ENCODE data around the gene IDUA.
"Not testable (repeated sequence)": the region's sequence is repeated elsewhere in the genome, so short reads cannot be mapped to it uniquely, and the experiment has no call there.

The IDUA gene

DNA sequence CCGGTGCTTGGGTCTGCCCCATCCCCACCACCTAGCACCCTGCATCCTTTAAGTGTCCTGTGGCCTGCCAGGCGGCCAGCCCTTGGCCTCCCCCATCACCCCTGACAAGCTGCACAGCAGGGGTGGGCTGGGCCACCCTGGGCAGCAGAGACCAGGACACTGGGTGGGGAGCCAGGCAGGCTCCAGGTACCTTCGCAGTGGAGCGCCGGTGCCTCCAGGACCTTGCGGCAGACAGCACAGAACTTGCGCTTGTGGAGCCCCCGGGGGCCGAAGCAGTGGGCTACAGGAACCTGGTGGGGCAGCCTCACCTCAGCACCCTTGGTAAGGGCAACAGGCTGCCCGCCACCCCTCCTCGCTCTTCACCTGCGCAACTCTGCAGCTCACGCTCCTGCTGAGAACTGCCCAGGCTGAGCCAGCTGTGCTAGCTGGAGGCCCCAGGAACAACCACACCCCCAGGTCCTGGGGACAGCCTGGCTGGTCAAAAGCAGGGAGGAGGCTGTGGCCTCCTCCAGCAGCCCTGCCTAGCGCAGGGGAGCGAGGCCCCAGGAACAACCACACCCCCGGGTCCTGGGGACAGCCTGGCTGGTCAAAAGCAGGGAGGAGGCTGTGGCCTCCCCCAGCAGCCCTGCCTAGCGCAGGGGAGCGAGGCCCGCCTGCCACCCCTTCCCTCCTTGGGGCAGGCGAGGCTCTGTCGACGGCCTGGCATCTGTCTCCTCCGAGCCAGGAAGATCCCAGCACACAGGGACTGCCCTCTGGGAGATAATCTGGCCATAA lies 18.0 kb upstream of the IDUA start:
- Mint-ChIP-seq H3K4me1 (ENCODE audit: low read depth) (peaks cover 3% of the 10 kb centered on the region), H3K4me3 (no peak overlapping the region), H3K27me3 (ENCODE audit: low read depth) (no peaks in the 10 kb centered on the region), H3K9me3 (no peaks in the 10 kb centered on the region), H3K36me3 (ENCODE audit: low read depth) (peaks cover 2% of the 10 kb centered on the region), H3K27ac (no peak overlapping the region)
- no peak for DNase-seq (ENCODE audit: low spot score)

DNA sequence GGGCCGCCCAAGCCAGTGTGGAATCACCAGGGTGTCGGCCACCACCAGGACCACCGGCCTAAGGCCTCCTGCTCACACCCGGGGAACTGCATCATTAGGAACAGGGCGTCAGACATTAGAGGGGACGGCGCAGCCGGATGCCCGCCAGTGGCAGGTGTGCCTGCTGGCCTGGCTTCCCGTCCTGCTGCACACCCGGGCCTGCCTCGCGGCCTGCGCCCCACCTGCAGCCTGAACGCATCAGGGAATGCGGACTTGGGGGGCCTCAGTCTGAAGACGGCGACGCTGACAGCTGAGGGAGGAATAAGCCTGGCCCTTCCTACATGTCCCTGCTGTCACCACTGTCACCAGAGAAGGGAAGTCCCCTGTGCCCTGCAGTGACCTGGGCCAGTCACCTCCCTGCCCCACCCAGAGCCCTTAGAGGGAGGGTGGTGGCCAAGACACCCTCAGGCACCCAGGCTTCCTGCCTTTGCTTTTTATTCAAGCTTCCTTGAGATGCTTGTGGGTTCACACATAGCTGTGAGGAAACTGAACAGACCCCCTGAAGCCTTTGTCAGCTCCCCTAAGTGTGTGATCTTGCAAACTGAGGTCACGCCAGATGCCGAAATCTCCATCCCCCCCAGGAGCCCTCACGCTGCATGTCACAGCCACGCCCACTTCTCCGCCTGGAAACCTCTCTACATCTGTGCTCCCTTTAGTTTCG lies 16.6 kb upstream of the IDUA start:
- Mint-ChIP-seq H3K36me3 (ENCODE audit: low read depth) (peaks cover 2% of the 10 kb centered on the region), H3K27me3 (ENCODE audit: low read depth) (no peaks in the 10 kb centered on the region), H3K4me3 (no peak overlapping the region), H3K27ac (no peak overlapping the region), H3K4me1 (ENCODE audit: low read depth) (peaks cover 3% of the 10 kb centered on the region), H3K9me3 (no peaks in the 10 kb centered on the region)
- no peak for DNase-seq (ENCODE audit: low spot score)

DNA sequence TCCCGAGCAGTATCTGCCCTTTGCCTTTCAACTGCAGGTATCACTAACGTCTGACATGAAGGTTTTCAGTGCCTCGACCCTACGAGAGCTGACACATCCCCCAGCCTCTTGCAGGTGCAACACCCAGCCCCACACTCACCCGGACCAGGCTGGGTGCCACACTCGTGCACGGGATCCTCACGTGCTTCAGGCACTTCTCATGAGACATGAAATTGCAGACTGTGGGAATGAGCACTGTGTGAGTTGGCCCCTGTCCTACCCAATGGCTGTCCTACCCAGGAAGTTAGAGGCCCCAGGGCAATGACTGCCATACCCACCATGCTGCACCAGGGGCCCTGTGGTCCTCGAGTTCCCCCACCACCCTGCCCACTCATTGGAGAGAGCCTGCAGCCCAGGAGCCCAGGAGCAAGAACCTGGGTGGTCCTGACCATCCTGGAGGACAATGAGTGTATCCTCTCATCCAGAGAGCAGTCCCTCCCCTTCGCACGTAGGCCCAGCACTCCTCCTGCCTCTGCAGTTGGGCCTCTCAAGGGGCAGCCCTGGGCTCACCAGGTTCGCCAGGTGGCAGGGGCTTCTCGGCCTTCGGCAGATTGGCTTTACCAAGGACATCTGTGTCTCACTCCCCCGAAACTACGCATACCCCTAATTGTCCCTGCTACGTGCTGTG lies 15.9 kb upstream of the IDUA start:
- no peak for DNase-seq (ENCODE audit: low spot score)
- H3K27ac Mint-ChIP-seq, result no peak overlapping the region
- H3K36me3 Mint-ChIP-seq (ENCODE audit: low read depth), result peaks cover under 1% of the 10 kb centered on the region
- H3K4me3 Mint-ChIP-seq, result no peak overlapping the region
- H3K4me1 Mint-ChIP-seq (ENCODE audit: low read depth), result peaks cover 3% of the 10 kb centered on the region
- no peaks in the 10 kb centered on the region for H3K9me3 Mint-ChIP-seq
- no peaks in the 10 kb centered on the region for H3K27me3 Mint-ChIP-seq (ENCODE audit: low read depth)

DNA sequence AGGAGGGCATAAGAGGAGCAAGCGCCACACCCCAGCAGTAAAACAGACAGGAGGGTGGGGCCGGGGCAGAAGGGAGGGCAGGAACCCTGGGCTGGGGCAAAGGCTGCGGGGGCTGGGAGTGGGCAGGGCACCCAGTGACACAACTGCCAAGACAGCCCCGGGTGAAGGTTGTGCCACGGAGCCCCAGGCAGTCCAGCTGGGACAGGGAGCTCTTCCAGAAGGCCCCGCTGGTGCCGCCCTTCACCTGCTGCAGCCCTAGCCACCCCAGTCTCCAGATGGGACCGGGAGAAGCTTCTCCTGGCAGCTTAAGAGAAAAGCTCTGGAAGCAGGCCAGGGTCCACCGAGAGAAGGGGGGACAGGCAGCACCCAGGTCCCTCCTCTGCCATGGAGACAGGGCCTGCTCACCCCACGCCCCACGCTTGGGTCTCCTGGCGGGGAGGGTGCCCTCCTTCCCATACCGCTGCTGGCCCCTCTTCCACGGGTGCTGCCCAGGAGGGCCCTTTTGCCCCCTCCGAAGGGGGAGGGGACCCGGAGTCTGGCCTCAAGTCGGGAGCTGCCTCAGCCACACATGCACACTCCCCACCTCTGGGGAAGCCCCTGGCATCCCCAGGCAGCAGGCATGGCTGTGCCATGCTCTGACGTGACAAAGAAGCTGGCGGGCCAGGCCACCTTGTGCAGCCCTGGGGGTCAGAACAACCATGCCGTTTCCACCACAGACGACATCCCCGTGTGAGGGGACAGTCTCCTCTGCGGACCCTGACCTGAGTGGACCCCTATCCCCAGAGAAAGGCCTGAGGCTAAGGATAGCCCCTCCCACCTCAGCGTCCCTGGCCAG lies 15.0 kb upstream of the IDUA start:
- H3K9me3 Mint-ChIP-seq, result no peaks in the 10 kb centered on the region
- no peaks in the 10 kb centered on the region for H3K36me3 Mint-ChIP-seq (ENCODE audit: low read depth)
- no peaks in the 10 kb centered on the region for H3K27me3 Mint-ChIP-seq (ENCODE audit: low read depth)
- no peak overlapping the region for H3K27ac Mint-ChIP-seq
- peak overlapping the region; percentile 7 for H3K4me3 Mint-ChIP-seq
- H3K4me1 Mint-ChIP-seq (ENCODE audit: low read depth), result peaks cover 3% of the 10 kb centered on the region
- DNase-seq (ENCODE audit: low spot score), result no peak

DNA sequence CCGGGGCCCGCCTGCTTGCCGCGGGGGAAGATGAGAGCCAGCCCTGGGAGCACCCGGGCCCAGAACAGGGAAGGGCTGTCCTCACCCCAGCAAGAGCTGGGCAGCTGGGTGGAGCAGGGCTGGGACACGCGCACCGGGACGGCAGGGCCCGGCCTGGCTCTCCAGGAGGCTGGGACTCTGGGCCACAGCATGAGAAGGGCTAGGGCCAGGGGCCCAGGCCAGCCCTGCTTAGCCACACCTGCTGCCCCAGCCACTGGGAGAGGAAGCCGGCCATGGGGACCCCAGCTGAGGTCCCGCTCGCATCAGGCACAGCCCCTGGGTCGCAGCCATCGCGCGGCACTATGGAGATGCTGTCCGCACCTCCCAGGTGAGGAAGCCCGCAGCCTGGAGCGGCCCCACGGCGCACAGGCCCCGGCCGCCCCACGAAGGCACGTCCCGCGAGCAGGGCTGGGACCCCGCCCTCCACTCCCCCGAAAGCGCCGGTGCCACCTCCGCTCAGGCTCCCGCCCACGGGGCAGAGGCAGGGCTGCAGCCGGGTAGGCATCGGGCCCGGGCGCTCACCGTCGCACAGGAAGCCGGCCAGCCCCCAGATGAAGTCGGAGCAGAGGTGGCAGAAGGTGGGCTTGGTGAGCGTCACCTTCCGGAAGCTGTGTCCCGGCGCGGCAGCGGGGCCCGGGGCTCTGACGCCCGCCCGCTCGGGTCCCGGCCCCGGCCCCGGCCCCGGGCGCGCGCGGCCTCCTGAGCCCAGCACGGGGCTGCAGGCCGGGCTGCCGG lies 14.0 kb upstream of the IDUA start:
- Mint-ChIP-seq H3K27me3 (ENCODE audit: low read depth) (no peaks in the 10 kb centered on the region), H3K9me3 (no peaks in the 10 kb centered on the region), H3K36me3 (ENCODE audit: low read depth) (no peaks in the 10 kb centered on the region), H3K4me3 (peak overlapping the region; percentile 26), H3K27ac (no peak overlapping the region), H3K4me1 (ENCODE audit: low read depth) (peaks cover 3% of the 10 kb centered on the region)
- peak; percentile 57 for DNase-seq (ENCODE audit: low spot score)

DNA sequence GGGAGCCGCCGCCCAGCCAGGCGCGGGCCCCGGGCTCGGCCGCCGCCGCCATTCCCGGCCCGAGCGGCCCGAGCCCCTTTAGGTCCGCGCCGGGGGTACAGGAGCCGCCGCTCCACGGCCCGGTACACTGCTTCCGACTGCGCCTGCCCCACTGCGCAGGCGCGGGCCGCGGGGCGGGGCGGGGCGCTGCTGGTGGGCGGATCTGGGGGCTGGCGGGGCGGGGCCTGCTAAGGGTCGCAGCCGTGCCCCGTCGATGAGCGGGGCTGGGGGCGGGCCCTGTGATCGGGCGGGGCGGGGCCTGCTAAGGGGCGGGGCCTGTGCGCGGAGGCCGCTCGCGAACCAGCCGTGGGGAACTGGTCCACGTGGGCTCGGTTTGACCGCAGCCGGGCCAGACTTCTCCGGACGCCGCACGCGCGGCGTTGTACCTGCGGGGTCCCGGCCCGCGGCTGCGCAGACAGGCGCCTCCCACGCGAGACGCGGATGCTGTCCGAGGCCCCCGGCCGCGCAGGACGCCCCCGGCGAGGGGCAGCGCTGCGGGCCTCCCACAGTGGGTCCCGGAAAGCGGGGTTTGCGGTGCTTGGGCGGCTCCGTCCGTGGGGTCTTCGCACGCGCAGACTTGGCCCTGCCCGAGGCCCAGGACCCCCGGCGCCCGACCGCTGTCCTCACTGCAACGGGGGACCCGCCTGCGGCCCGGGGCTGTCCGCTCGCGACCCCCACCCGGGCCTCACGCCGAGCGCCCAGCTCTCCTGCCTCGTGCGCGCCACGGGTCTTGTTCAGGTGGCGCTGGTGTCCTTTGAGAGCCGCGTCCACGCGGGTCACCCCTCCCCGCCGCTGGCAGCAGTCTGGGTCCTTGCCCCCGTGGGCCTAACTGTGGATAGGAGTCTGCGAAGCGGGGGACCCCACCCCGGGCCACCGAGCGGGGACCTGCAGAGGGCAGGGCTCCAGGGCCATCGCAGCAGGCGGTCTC lies 13.1 kb upstream of the IDUA start, which contains the start of gene DGKQ:
Gene DGKQ (minus strand): TSS at position 139 of the 967 bp plus-strand sequence. CDS start 87 bp downstream, at position 52.
- Mint-ChIP-seq H3K36me3 (ENCODE audit: low read depth) (no peaks in the 10 kb centered on the region), H3K4me3 (peak within 1 kb of the TSS; percentile 26), H3K9me3 (no peaks in the 10 kb centered on the region), H3K27ac (no peak within 1 kb of the TSS), H3K4me1 (ENCODE audit: low read depth) (peaks cover 3% of the 10 kb centered on the region), H3K27me3 (ENCODE audit: low read depth) (no peaks in the 10 kb centered on the region)
- DNase-seq (ENCODE audit: low spot score), result peak; percentile 79

DNA sequence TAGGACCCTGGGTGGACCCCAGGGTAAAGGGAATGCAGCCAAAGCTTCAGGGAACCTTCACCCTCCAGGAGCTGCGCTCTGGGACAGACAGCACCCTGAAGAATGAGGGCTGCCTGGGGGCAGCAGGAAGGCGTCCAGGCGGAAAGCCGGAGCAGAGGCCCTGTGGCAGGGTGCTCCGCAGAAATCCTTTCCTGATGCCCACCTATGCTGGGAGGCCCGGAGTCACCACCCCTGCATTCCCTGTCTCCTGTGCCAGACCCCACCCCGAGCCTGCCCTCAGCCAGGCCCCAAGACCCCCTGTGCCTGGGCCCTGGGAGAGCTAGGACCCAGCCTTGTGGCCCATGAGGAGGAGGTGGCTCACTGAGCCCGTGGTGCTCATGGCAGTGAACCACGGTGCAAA lies 12.2 kb upstream of the IDUA start:
- H3K36me3 Mint-ChIP-seq (ENCODE audit: low read depth), result no peaks in the 10 kb centered on the region
- H3K4me1 Mint-ChIP-seq (ENCODE audit: low read depth), result peaks cover 3% of the 10 kb centered on the region
- no peak for DNase-seq (ENCODE audit: low spot score)
- H3K27me3 Mint-ChIP-seq (ENCODE audit: low read depth), result no peaks in the 10 kb centered on the region
- H3K27ac Mint-ChIP-seq, result no peak overlapping the region
- H3K4me3 Mint-ChIP-seq, result no peak overlapping the region
- H3K9me3 Mint-ChIP-seq, result no peaks in the 10 kb centered on the region

DNA sequence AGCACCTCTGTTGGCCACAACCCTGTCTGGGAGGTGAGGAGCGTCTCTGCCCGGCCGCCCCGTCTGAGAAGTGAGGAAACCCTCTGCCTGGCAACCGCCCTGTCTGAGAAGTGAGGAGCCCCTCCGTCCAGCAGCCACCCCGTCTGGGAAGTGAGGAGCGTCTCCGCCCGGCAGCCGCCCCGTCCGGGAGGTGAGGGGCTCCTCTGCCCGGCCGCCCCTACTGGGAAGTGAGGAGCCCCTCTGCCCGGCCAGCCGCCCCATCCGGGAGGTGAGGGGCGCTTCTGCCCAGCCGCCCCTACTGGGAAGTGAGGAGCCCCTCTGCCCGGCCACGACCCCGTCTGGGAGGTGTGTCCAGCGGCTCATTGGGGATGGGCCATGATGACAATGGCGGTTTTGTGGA lies 10.8 kb upstream of the IDUA start:
- not testable (repeated sequence) for H3K9me3 Mint-ChIP-seq; H3K4me3 Mint-ChIP-seq; DNase-seq (ENCODE audit: low spot score); H3K27ac Mint-ChIP-seq; H3K4me1 Mint-ChIP-seq (ENCODE audit: low read depth); H3K27me3 Mint-ChIP-seq (ENCODE audit: low read depth); H3K36me3 Mint-ChIP-seq (ENCODE audit: low read depth)

DNA sequence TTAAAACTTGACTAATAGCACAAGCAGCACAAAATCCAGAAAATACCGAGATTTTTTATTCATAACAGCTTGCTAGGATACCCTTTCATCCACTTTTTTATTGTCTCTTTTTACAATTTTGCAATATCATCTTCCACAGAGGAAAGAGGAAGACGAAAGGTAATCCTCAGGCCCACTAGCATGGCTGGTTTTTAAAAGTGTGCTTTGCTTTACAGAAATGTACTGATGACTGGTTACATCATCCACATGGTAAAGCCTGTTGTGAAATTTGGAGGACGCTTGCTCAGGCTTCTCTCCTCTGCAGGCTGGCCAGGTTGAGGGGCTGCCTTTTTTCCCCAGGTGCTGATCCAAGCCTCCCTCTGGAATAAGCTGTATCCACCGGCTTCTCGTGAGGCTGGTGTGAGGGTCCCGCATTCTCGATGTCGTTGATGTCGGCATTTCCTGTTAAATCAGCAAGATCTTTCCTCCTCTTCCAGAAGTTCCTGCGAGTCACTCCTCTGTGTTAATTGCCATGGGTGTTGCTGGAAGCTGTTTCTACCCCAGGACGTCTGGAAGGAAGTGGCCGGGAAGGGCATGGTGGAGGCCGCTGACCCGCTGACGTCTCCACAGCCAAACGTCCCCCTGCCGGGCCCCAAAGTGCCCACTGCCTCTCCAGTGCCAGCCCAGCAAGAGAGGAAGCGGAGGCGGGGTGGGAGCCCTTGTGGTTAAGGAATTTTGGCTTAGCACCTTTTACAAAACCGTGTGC lies 7.7 kb upstream of the IDUA start:
- H3K27me3 Mint-ChIP-seq (ENCODE audit: low read depth), result no peaks in the 10 kb centered on the region
- H3K9me3 Mint-ChIP-seq, result no peaks in the 10 kb centered on the region
- H3K27ac Mint-ChIP-seq, result no peak overlapping the region
- no peak for DNase-seq (ENCODE audit: low spot score)
- H3K4me1 Mint-ChIP-seq (ENCODE audit: low read depth), result no peaks in the 10 kb centered on the region
- H3K4me3 Mint-ChIP-seq, result no peak overlapping the region
- no peaks in the 10 kb centered on the region for H3K36me3 Mint-ChIP-seq (ENCODE audit: low read depth)

DNA sequence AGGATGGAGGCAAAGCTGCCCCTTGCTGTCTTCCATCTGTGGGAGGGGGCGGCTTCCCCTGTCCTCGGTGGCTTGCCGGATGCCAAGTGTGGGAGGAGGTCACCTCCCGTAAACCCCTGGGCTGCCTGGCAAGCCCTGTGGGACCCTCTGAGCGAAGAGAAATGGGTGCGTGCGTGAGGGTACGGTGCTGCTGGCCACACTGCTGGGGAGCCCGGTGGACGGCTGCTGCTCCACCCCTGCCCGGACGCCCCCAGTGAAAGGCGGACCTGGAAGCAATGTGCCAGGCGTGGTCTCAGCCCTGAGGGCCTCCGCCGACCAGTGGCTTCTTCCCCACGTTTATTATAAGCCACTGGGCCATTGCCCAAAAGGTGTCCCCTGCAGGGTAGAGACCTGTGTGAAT lies 4.6 kb upstream of the IDUA start:
- no peaks in the 10 kb centered on the region for H3K27me3 Mint-ChIP-seq (ENCODE audit: low read depth)
- no peaks in the 10 kb centered on the region for H3K36me3 Mint-ChIP-seq (ENCODE audit: low read depth)

DNA sequence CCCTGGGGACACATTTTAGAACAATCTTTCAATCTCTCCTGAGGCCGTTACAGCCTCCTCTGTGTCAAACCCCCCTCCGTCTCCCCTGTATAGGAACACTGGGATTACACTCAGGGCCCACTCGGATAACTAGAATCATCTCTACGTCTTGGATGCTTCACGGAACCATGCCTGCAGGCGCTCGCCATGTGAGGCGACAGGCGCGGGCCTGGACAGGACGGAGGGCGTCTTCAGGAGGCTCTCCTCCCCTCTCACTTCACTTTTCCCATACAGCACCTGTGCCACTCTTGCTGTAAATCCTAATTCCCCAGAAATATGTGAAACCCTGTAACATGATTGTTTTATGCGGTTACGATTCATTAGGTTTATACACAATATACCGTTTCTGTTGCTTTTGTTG lies 4.0 kb upstream of the IDUA start:
- no peaks in the 10 kb centered on the region for H3K36me3 Mint-ChIP-seq (ENCODE audit: low read depth)
- no peaks in the 10 kb centered on the region for H3K27me3 Mint-ChIP-seq (ENCODE audit: low read depth)
- no peak for DNase-seq (ENCODE audit: low spot score)
- H3K27ac Mint-ChIP-seq, result no peak overlapping the region
- H3K4me3 Mint-ChIP-seq, result no peak overlapping the region
- H3K4me1 Mint-ChIP-seq (ENCODE audit: low read depth), result peaks cover 13% of the 10 kb centered on the region
- no peaks in the 10 kb centered on the region for H3K9me3 Mint-ChIP-seq

More for the DNA sequence above, 4.6 kb upstream of the IDUA start:
- no peaks in the 10 kb centered on the region for H3K9me3 Mint-ChIP-seq
- H3K27ac Mint-ChIP-seq, result no peak overlapping the region
- H3K4me1 Mint-ChIP-seq (ENCODE audit: low read depth), result peaks cover 11% of the 10 kb centered on the region
- H3K4me3 Mint-ChIP-seq, result no peak overlapping the region
- no peak for DNase-seq (ENCODE audit: low spot score)

Measured in T-helper 2 cell treated with Interferon-gamma antibody and Interleukin-4, amounts not matched to agents 5 μg/mL and 100 μg/mL, for 36 hours (primary cell).